H1 (cell line): ENCODE results near the gene OLR1. TPM values are rescaled to one million over a fixed set of nuclear protein-coding genes. Genes with fewer than 3 reads are reported as not detected.
A peak's percentile ranks its signal among the peaks of the same experiment; 100 is the strongest.

ENCODE experiments used
- CTCF ChIA-PET: fragments of 300-600 bp; sonication (Branson Sonifier 250); formaldehyde crosslinking; loops from one replicate; lab custom pipeline; 2021; ENCODE audit not compliant: partially characterized antibody; lab: Charles Lee
- POLR2A ChIA-PET: fragments of 300-600 bp; sonication (Branson Sonifier 250); formaldehyde crosslinking; loops from one replicate; lab custom pipeline; 2021; ENCODE audit warnings: inconsistent platforms; ENCODE audit not compliant: partially characterized antibody; lab: Charles Lee
- DNase-seq, 2 experiments: peaks; one replicate each; pipeline versions ENCODE4 v3.0.0 to v3.0.0-alpha.2; 2010 to 2022; ENCODE audit warnings: low spot score in 2 of 2, low read depth in 1 of 2, mixed read lengths in 1 of 2
- FAIRE-seq: peaks from 2 replicates; lab custom pipeline; 2011; peaks lifted over from hg19 to GRCh38; lab: Jason Lieb, UNC
- H2AFZ ChIP-seq: 2 replicates; pipeline ENCODE4 v1.8.1; 2012; ENCODE audit warnings: low read length, inconsistent platforms
- H2AK5ac ChIP-seq: 2 replicates; pipeline ENCODE4 v1.6.1; 2013; ENCODE audit warnings: low read depth, low read length
- H2BK120ac ChIP-seq: replicated peaks from 2 replicates; pipeline ENCODE3; 2013; ENCODE audit warnings: low read depth, low read length, inconsistent platforms
- H2BK12ac ChIP-seq: 2 replicates; pipeline ENCODE4 v1.6.1; 2013; ENCODE audit warnings: low read depth, low read length
- H2BK15ac ChIP-seq: 2 replicates; pipeline ENCODE4 v1.6.1; 2013; ENCODE audit warnings: low read length
- H2BK20ac ChIP-seq: 2 replicates; pipeline ENCODE4 v1.6.1; 2013; ENCODE audit warnings: low read length
- H2BK5ac ChIP-seq: 2 replicates; pipeline ENCODE4 v1.6.1; 2013; ENCODE audit warnings: low read depth, low read length
- H3K14ac ChIP-seq: 2 replicates; pipeline ENCODE4 v1.6.1; 2013; ENCODE audit warnings: inconsistent platforms; ENCODE audit not compliant: insufficient read length
- H3K18ac ChIP-seq: 2 replicates; pipeline ENCODE4 v1.6.1; 2013; ENCODE audit warnings: low read length; ENCODE audit errors: extremely low read depth
- H3K23ac ChIP-seq: 2 replicates; pipeline ENCODE4 v1.6.1; 2013; ENCODE audit warnings: inconsistent platforms; ENCODE audit not compliant: insufficient read length
- H3K23me2 ChIP-seq: 2 replicates; pipeline ENCODE4 v1.6.1; 2013; ENCODE audit warnings: low read depth, low read length
- H3K27ac ChIP-seq: 2 replicates; pipeline ENCODE4 v1.6.1; 2011; ENCODE audit warnings: low read depth, low read length, inconsistent platforms
- H3K27me3 ChIP-seq, 4 experiments: replicated peaks in 1 of 4; 1 replicate in 1 of 4; 2 replicates in 3 of 4; pipeline versions ENCODE4 v1.6.1 to v1.8.1; 2011 to 2013; ENCODE audit warnings: low read length in 3 of 4, mild to moderate bottlenecking in 3 of 4, inconsistent platforms in 2 of 4, mixed read lengths in 2 of 4, moderate library complexity in 1 of 4; ENCODE audit not compliant: control insufficient read depth in 3 of 4, insufficient read depth in 3 of 4; ENCODE audit errors: extremely low read depth in 1 of 4
- H3K36me3 ChIP-seq, 4 experiments: 2 replicates each; pipeline versions ENCODE4 v1.6.1 to v1.8.1; 2011 to 2013; ENCODE audit warnings: mild to moderate bottlenecking in 4 of 4, low read length in 3 of 4, moderate library complexity in 2 of 4, control low read depth in 1 of 4, inconsistent platforms in 1 of 4; ENCODE audit not compliant: insufficient read depth in 4 of 4, control insufficient read depth in 2 of 4
- H3K4ac ChIP-seq: replicated peaks from 2 replicates; pipeline ENCODE3; 2013; ENCODE audit warnings: low read length, low read depth, mixed read lengths, inconsistent platforms; ENCODE audit not compliant: insufficient read length
- H3K4me1 ChIP-seq, 4 experiments: replicated peaks in 1 of 4; 1 replicate in 1 of 4; 2 replicates in 3 of 4; pipeline versions ENCODE4 v1.6.1 to v1.8.1; 2011 to 2013; ENCODE audit warnings: low read length in 3 of 4, inconsistent platforms in 2 of 4, mixed read lengths in 1 of 4; ENCODE audit not compliant: insufficient read depth in 4 of 4, control insufficient read depth in 3 of 4
- H3K4me2 ChIP-seq, 2 experiments: 2 replicates each; pipeline versions ENCODE4 v1.6.1 to v1.8.1; 2011 to 2013; ENCODE audit warnings: low read depth in 2 of 2, low read length in 2 of 2, control low read depth in 1 of 2, inconsistent platforms in 1 of 2, mild to moderate bottlenecking in 1 of 2; ENCODE audit not compliant: insufficient read depth in 1 of 2
- H3K4me3 ChIP-seq, 4 experiments: fragments of 200-600, 300-600 bp in 1 of 4; sonication (generic), shearing (Covaris generic), sonication (Bioruptor Twin) in 1 of 4; 2 replicates each; pipeline versions ENCODE4 v1.5.1 to v1.8.1; 2011 to 2016; ENCODE audit warnings: low read length in 4 of 4, low read depth in 3 of 4, control low read depth in 2 of 4, inconsistent platforms in 2 of 4, mild to moderate bottlenecking in 2 of 4, mixed read lengths in 1 of 4, moderate library complexity in 1 of 4; ENCODE audit not compliant: insufficient read depth in 2 of 4; ENCODE audit errors: extremely low read depth in 1 of 4
- H3K56ac ChIP-seq: replicated peaks from 2 replicates; pipeline ENCODE3; 2013; ENCODE audit warnings: low read depth, mild to moderate bottlenecking, mixed read lengths, low read length, inconsistent platforms; ENCODE audit not compliant: insufficient read length
- H3K79me1 ChIP-seq: 2 replicates; pipeline ENCODE4 v1.6.1; 2013; ENCODE audit warnings: low read depth, low read length, control low read depth
- H3K79me2 ChIP-seq, 2 experiments: 2 replicates each; pipeline versions ENCODE4 v1.6.1 to v1.8.1; 2012 to 2013; ENCODE audit warnings: low read length in 2 of 2, mild to moderate bottlenecking in 2 of 2, inconsistent platforms in 1 of 2; ENCODE audit not compliant: insufficient read depth in 2 of 2, control insufficient read depth in 1 of 2
- H3K9ac ChIP-seq, 4 experiments: replicated peaks in 1 of 4; 1 replicate in 1 of 4; 2 replicates in 3 of 4; pipeline versions ENCODE4 v1.6.1 to v1.8.1; 2011 to 2013; ENCODE audit warnings: low read depth in 3 of 4, low read length in 3 of 4, control low read depth in 2 of 4, mild to moderate bottlenecking in 2 of 4, moderate library complexity in 2 of 4, inconsistent platforms in 1 of 4; ENCODE audit errors: extremely low read depth in 1 of 4
- H3K9me3 ChIP-seq, 2 experiments: 2 replicates each; pipeline versions ENCODE4 v1.6.1 to v1.8.1; 2012 to 2013; ENCODE audit warnings: mild to moderate bottlenecking in 2 of 2, moderate library complexity in 2 of 2, control low read depth in 1 of 2, inconsistent platforms in 1 of 2, low read depth in 1 of 2, low read length in 1 of 2, mixed read lengths in 1 of 2; ENCODE audit not compliant: insufficient read depth in 2 of 2
- H4K20me1 ChIP-seq, 2 experiments: replicated peaks in 1 of 2; 2 replicates each; pipeline versions ENCODE3 to v1.8.1; 2011 to 2013; ENCODE audit warnings: inconsistent platforms in 2 of 2, low read length in 2 of 2, mild to moderate bottlenecking in 1 of 2; ENCODE audit not compliant: insufficient read depth in 2 of 2, control insufficient read depth in 1 of 2
- H4K5ac ChIP-seq: 2 replicates; pipeline ENCODE4 v1.6.1; 2013; ENCODE audit warnings: low read length, low read depth, mixed read lengths, inconsistent platforms; ENCODE audit not compliant: insufficient read length
- H4K8ac ChIP-seq: 2 replicates; pipeline ENCODE4 v1.8.0; 2013; ENCODE audit warnings: mild to moderate bottlenecking, moderate library complexity, low read length, inconsistent platforms; ENCODE audit not compliant: insufficient read depth; ENCODE audit errors: extremely low read depth
- H4K91ac ChIP-seq: replicated peaks from 2 replicates; pipeline ENCODE3; 2013; ENCODE audit warnings: low read length, mixed read lengths, inconsistent platforms; ENCODE audit not compliant: insufficient read length
- ATF3 ChIP-seq: IDR thresholded peaks from 2 replicates; pipeline ENCODE4 v1.6.1; 2011; ENCODE audit warnings: low read depth, mild to moderate bottlenecking, low read length; ENCODE audit not compliant: insufficient read depth
- EP300 ChIP-seq, 2 experiments: IDR thresholded peaks; 1 replicate in 1 of 2; 2 replicates in 1 of 2; pipeline ENCODE4 v1.6.1; 2011 to 2012; ENCODE audit warnings: low read depth in 2 of 2, low read length in 2 of 2, mild to moderate bottlenecking in 2 of 2, borderline replicate concordance in 1 of 2, inconsistent platforms in 1 of 2, moderate library complexity in 1 of 2
- HDAC2 ChIP-seq, 2 experiments: fragments of 300-600 bp in 1 of 2; sonication (generic) in 1 of 2; IDR thresholded peaks; 2 replicates each; pipeline ENCODE4 v1.6.1; 2011 to 2012; ENCODE audit warnings: low read depth in 2 of 2, low read length in 2 of 2, mild to moderate bottlenecking in 2 of 2, moderate library complexity in 2 of 2, borderline replicate concordance in 1 of 2, inconsistent platforms in 1 of 2
- HDAC6 ChIP-seq: IDR thresholded peaks from one replicate; pipeline ENCODE4 v1.7.1; 2012; ENCODE audit warnings: low read depth, mild to moderate bottlenecking, inconsistent platforms, low read length, moderate library complexity
- KDM1A ChIP-seq: fragments of 200-600, 300-600 bp; sonication (generic); IDR thresholded peaks from 2 replicates; pipeline ENCODE4 v1.7.1; 2016; ENCODE audit warnings: mild to moderate bottlenecking, low read length, borderline replicate concordance
- MAFK ChIP-seq: IDR thresholded peaks from 2 replicates; pipeline ENCODE4 v1.6.1; 2012; ENCODE audit warnings: low read depth, mild to moderate bottlenecking, improper control_type of control experiment, low read length
- MAX ChIP-seq: IDR thresholded peaks from 2 replicates; pipeline ENCODE4 v1.6.1; 2012; ENCODE audit warnings: inconsistent platforms
- SP2 ChIP-seq: IDR thresholded peaks from 2 replicates; pipeline ENCODE4 v1.6.1; 2012; ENCODE audit warnings: mild to moderate bottlenecking, low read length, inconsistent platforms
- TAF1 ChIP-seq: IDR thresholded peaks from 2 replicates; pipeline ENCODE4 v1.6.1; 2011; ENCODE audit warnings: mild to moderate bottlenecking, low read depth, low read length
- USF2 ChIP-seq: IDR thresholded peaks from 2 replicates; pipeline ENCODE4 v1.6.1; 2011; ENCODE audit warnings: low read length, improper control_type of control experiment
- WGBS, 2 experiments: shearing (Covaris generic) in 1 of 2; methylation state at CpG; one replicate each; pipeline versions ENCODE4 v1.1.6 to v1.1.7; 2013 to 2015; ENCODE audit warnings: low lambda C conversion rate in 2 of 2, mixed read lengths in 2 of 2, inconsistent platforms in 1 of 2, low coverage in 1 of 2, missing lambda C conversion rate in 1 of 2; ENCODE audit not compliant: insufficient replicate concordance in 2 of 2, insufficient coverage in 1 of 2, insufficient read length in 1 of 2; ENCODE audit errors: extremely low coverage in 1 of 2, missing lambda C conversion rate in 1 of 2; 5-methylcytosine and 5-hydroxymethylcytosine counted together
- polyA plus RNA-seq, 7 experiments: library from polyadenylated mRNA; depleted of rRNA in 3 of 7; stranded (reverse) in 5 of 7; unstranded in 2 of 7; fragments of >200 nt in 5 of 7; fragments of 200-250 nt in 2 of 7; gene quantifications; 1 replicate in 5 of 7; 2 replicates in 1 of 7; 4 replicates in 1 of 7; pipeline versions ENCODE4 v1.2.1 to v1.2.3, GENCODE V29; 2011 to 2013; ENCODE audit warnings: missing spikeins in 2 of 7, mixed read lengths in 2 of 7
- total RNA-seq: library from RNA; stranded (reverse); fragmentation: NEBNext Ultra II Directional; extraction: Animal tissue kit (Norgen Biotek cat#: 25700); gene quantifications from 2 replicates; pipeline ENCODE4 v1.2.1, GENCODE V29; 2021

The OLR1 gene
- total and polyA plus RNA-seq, 2 of the 8 experiments (the other 6 are each of a cell fraction or from before 2014, with no cell fraction given) = not detected

- Histone ChIP-seq H2BK15ac (no peak overlapping the region), H2AFZ (peak overlapping the region; percentile 85), H3K9me3 (no peaks in the 10 kb centered on the region), H3K14ac (no peak overlapping the region), H3K4me2 (no peak overlapping the region), H3K18ac (no peak overlapping the region), H3K56ac (no peak overlapping the region), H2BK12ac (no peak overlapping the region), H3K27ac (no peak overlapping the region), H4K5ac (no peak overlapping the region), H4K20me1 (no peaks in the 10 kb centered on the region), H3K9ac (no peak overlapping the region), H2BK5ac (no peak overlapping the region), H4K8ac (no peak overlapping the region), H2BK120ac (no peak overlapping the region), H3K4me1 (no peaks in the 10 kb centered on the region), H3K4ac (no peak overlapping the region), H4K91ac (no peak overlapping the region), H3K27me3 (no peaks in the 10 kb centered on the region), H3K23me2 (no peaks in the 10 kb centered on the region), H3K79me2 (no peaks in the 10 kb centered on the region), H3K36me3 (no peaks in the 10 kb centered on the region), H2AK5ac (no peak overlapping the region), H2BK20ac (no peak overlapping the region), H3K23ac (no peak overlapping the region), H3K4me3 (no peak overlapping the region), H3K79me1 (no peaks in the 10 kb centered on the region)
- 84% methylated on average over 5 of the region's 5 CpGs; no CpG with 5 or more reads in 1 of the 2 experiments for WGBS, 2 experiments
- ChIA-PET POLR2A (no interaction called here), CTCF (interaction anchor here (0.6 to 1.3 kb wide), 2 partner anchors 15 to 46 kb away, joined by 3 to 4 read pairs; no protein-coding TSS in a partner anchor)
- FAIRE-seq (no peak), DNase-seq (no peak)
- no peak for TF ChIP-seq USF2
- TF ChIP-seq MAFK = no peak
- TF ChIP-seq HDAC6 = no peak
- no peak for TF ChIP-seq SP2
- no peak for TF ChIP-seq EP300 (IDR thresholded peaks at IDR 0.05; ENCODE audit: borderline replicate concordance in 1 of 2, low read depth in 2 of 2, low read length in 2 of 2)
- no peak for TF ChIP-seq KDM1A
- no peak for TF ChIP-seq TAF1
- no peak for TF ChIP-seq MAX
- TF ChIP-seq HDAC2 (IDR thresholded peaks at IDR 0.05; ENCODE audit: borderline replicate concordance in 1 of 2, low read depth in 2 of 2, low read length in 2 of 2) = no peak
- TF ChIP-seq ATF3 = no peak
These were observed 10.6 kb upstream of the OLR1 start for GRCh38 chr12:10182354-10183049.
